Nucleus accumbens (tissue), 56 donors: ENCODE results near the gene CDC42BPA.
"Not testable (repeated sequence)": the region's sequence is repeated elsewhere in the genome, so short reads cannot be mapped to it uniquely, and the experiment has no call there.

Experiments used
- DNase-seq, 56 donors: peaks; one replicate each; lab custom pipeline; 2025; lab: John Stamatoyannopoulos, UW

The CDC42BPA gene

GRCh38 chr1:227265891-227266290 lies 52.4 kb downstream of the CDC42BPA start:
- DNase-seq = no peak

GRCh38 chr1:227263869-227264268 lies 54.4 kb downstream of the CDC42BPA start:
- DNase-seq = no peak

GRCh38 chr1:227261501-227261900 lies 56.8 kb downstream of the CDC42BPA start:
- DNase-seq = no peak

GRCh38 chr1:227260433-227260832 lies 57.9 kb downstream of the CDC42BPA start:
- no peak for DNase-seq

GRCh38 chr1:227257964-227258363 lies 60.3 kb downstream of the CDC42BPA start:
- DNase-seq = no peak

- no peak for DNase-seq
Measured at GRCh38 chr1:227255086-227255732, 63.1 kb downstream of the CDC42BPA start.

DNA sequence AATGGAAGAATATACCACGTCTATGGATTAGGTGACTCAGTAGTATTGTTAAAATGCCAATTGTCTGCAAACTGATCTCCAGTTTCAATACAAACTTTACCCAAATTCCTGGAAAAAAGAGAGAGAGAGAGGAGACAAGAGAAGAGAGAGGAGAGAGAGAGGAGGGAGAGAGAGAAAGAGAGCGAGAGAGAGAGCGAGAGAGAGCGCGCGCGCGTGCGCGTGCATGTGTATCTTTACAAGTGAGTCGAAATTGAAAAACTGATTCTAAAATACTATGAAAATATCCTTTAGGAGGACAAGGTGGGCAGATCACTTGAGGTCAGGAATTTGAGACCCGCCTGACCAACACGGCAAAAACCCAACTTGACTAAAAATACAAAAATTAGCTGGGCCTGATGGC lies 65.2 kb downstream of the CDC42BPA start:
- DNase-seq = no peak

GRCh38 chr1:227245613-227246320 lies 72.5 kb downstream of the CDC42BPA start:
- no peak for DNase-seq

DNA sequence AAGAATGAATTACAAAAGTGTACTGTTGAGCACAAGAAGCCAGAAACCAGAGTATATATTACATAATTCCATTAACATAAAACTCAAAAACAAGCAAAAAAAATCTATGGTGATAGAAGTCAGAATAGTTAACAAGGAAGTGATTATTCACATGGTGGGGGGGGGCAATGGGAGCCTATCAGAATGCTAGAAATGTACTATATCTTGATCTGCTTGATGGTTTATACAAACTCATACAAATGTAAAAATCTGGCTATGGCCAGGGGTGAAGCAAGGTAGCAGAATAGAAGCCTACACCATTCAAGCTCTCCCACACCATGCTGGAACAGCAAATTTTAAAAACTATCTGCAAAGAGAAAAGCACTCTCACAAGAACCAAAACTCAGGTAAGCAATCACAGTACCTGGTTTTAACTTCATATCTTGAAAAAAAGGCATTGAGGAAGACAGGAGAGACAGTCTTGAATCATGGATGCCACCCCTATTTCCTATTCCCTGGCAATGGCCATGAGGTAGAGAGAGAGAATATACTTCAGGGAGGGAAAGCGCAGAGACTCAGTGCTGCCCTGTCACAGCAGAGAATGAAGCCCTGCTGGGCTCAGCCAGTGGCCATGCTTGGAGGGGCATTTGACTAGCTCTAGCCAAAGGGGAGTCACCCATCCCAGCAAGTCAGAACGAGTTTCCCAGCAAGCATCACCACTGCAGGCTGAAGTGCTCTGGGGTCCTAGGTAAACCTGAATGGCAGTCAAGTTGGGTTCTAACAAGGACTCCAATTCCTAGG lies 73.8 kb downstream of the CDC42BPA start:
- no peak for DNase-seq

GRCh38 chr1:227242811-227243682 lies 75.2 kb downstream of the CDC42BPA start:
- no peak for DNase-seq

GRCh38 chr1:227240983-227241382 lies 77.3 kb downstream of the CDC42BPA start:
- DNase-seq = no peak

DNA sequence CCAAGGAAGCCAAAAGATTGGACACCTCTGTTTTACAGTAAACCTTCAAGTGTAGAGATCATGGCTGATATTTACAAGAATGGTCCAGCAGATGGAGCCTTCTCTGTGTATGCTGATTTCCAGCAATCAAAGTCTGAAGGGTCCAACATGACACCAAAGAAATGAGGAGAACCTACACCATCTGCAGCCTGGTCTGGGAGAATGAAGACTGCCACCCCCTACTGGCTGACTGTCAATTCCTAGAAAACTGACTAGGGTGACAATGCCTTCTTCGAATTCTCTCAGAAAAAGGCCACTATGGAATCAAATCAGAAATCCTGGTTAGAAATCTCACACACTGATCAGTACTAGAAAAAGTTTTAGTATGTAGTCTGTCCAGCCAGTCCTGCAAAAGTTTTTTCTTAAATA lies 83.3 kb downstream of the CDC42BPA start:
- DNase-seq = peak in 9 of 56 donors; percentile 3 to 23 (median 13)

DNA sequence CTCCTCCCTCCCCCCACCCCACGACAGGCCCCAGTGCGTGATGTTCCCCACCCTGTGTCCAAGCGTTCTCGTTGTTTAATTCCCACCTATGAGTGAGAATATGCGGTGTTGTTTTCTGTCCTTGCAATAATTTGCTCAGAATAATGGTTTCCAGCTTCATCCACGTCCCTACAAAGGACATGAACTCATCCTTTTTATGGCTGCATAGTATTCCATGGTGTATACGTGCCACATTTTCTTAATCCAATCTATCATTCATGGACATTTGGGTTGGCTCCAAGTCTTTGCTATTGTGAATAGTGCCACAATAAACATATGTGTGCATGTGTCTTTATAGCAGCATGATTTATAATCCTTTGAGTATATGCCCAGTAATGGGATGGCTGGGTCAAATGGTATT lies 87.2 kb downstream of the CDC42BPA start:
- not testable (repeated sequence) for DNase-seq

GRCh38 chr1:227228201-227228600 lies 90.1 kb downstream of the CDC42BPA start:
- DNase-seq = no peak

GRCh38 chr1:227227761-227228160 lies 90.5 kb downstream of the CDC42BPA start:
- no peak for DNase-seq

DNA sequence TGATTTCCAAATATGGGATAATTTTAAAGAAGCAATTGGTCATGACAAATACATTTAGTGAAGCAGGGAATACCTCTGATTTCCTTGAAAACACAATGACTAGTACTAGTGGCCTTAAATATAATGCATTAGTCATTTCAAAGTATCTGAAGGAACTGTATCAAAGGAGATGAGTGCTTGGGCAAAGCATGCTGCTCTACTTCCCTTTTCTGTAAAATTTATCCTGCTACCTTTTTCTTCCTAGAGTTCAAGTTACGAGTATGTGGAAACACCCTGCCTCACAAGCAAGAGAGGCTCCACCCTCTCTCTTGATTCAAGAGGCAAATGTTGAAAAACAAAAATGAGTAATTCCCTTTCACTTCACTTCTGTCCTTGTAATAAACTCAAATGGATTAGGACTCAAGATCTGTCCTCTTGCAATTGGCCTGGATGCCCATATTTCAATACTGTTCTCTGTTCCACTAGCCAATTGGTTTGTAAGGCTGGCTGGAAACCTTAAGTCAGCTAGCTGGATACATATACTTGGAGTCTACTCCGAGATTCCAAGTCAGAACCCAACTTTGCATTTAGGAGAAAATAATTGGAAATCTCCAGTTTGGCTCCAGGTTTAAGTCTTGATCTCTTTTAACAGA lies 92.5 kb downstream of the CDC42BPA start:
- no peak for DNase-seq

- DNase-seq = no peak
Measured at GRCh38 chr1:227223171-227223806, 95.0 kb downstream of the CDC42BPA start.

DNA sequence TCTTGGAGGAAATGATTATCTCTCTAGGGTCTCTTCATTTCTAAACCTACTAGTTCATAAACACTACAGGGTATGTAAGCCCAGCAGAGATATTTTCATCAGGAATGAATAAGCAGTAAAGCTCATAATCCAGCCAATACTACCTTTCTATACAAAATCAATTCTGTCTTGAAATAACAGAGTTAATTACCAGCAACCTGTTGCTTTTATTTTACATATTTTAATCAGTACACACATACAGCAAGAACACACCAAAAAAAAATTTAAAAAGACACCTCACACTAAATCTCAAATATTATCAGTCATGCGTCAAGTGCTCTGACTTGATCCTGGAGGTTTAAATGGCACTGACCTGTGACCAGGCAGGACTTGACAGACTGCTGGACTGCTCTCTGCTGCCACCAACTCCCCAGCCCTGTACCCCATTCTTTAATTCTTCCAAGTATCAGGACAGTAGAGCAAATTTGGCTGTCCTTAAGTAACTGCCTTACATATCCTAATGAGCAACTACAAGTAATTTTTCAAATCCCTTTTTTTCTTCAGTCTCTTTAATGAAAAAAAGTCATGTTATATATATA lies 98.5 kb downstream of the CDC42BPA start:
- no peak for DNase-seq
